Activated naive CD4-positive, alpha-beta T cell treated with anti-CD3 and anti-CD28 coated beads for 36 hours (primary cell): ENCODE measurements around the gene TH. TPM values are rescaled to one million over a fixed set of nuclear protein-coding genes. Genes with fewer than 3 reads are reported as not detected.

Experiments used
- CTCF ChIA-PET: fragments of 350-600 bp; sonication (Branson Sonifier 250); formaldehyde crosslinking; loops from one replicate; lab custom pipeline; 2021; ENCODE audit warnings: antibody characterized with exemption; lab: Charles Lee
- DNase-seq: peaks from one replicate; pipeline ENCODE4 v3.0.0-alpha.2; 2020
- H3K27ac Mint-ChIP-seq: one replicate; pipeline ENCODE4 v1.8.0; 2021; ENCODE audit warnings: mild to moderate bottlenecking, mixed read lengths
- H3K27me3 Mint-ChIP-seq: one replicate; pipeline ENCODE4 v1.8.0; 2021; ENCODE audit warnings: low read depth, mixed read lengths
- H3K36me3 Mint-ChIP-seq: one replicate; pipeline ENCODE4 v1.8.0; 2021; ENCODE audit warnings: low read depth, mixed read lengths
- H3K4me1 Mint-ChIP-seq: one replicate; pipeline ENCODE4 v1.8.0; 2021; ENCODE audit warnings: low read depth, mixed read lengths
- H3K4me3 Mint-ChIP-seq: one replicate; pipeline ENCODE4 v1.8.0; 2021; ENCODE audit warnings: mild to moderate bottlenecking, moderate library complexity, mixed read lengths
- H3K9me3 Mint-ChIP-seq: one replicate; pipeline ENCODE4 v1.8.0; 2021; ENCODE audit warnings: mixed read lengths
- intact Hi-C: fragments of 100-400 bp; cut with micrococcal nuclease; formaldehyde crosslinking; loops from one replicate; pipeline ENCODE4 v1.15.1; 2023
- total RNA-seq, 2 experiments: library from RNA; stranded (reverse); gene quantifications; one replicate each; pipeline ENCODE4 v1.2.3, GENCODE V29; 2021

The TH gene
- total RNA-seq, 2 experiments from 2014 or later: not detected

DNA sequence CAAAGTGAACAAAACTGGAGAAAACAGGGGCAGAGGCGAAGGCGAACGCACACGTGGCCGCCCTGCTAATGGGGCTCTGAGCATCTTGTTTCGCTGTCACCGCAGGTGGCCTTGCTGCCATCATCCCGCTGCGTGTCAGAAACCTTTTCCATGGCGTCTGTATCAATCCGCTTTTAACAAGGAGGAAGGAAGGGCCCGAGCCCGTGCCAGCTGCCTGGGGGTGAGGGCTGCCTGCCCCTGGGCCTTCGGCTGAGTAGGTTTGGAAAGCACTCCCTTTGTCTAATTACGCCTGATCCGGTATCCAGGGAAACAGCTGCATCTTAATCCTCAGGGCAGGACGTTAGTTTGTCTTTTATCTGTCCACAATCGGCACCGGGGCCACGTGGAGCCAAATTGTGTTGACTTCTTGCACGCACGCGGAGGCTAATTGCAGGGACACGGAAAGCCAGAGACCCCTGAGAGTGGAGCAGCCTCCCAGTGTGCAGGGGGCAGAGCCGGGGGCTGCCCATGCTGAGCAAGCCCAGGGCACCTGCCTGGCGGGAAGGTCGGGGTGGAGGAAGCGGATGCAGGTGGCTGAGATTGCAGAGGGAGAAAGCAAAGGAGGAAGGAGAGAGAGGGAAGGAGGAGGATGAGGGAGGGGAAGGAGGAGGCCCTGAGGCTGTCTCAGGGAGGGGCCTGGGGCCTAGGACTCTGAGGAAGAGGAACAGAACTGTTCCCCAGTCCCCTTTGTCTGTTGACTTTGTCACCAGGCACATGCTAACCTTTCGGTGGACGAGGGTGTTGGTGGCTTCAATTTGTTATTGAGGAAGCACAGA, 19.2 kb upstream of the TH start:
- CTCF ChIA-PET: no interaction called here
- Mint-ChIP-seq H3K4me1 (peaks cover 5% of the 10 kb centered on the region), H3K36me3 (no peaks in the 10 kb centered on the region), H3K27ac (no peak overlapping the region), H3K9me3 (no peaks in the 10 kb centered on the region), H3K27me3 (no peaks in the 10 kb centered on the region), H3K4me3 (no peak overlapping the region)
- intact Hi-C loops: loop anchor here (10.0 kb wide), 1 partner anchor 344 kb away; no protein-coding TSS in a partner anchor
- no peak for DNase-seq

DNA sequence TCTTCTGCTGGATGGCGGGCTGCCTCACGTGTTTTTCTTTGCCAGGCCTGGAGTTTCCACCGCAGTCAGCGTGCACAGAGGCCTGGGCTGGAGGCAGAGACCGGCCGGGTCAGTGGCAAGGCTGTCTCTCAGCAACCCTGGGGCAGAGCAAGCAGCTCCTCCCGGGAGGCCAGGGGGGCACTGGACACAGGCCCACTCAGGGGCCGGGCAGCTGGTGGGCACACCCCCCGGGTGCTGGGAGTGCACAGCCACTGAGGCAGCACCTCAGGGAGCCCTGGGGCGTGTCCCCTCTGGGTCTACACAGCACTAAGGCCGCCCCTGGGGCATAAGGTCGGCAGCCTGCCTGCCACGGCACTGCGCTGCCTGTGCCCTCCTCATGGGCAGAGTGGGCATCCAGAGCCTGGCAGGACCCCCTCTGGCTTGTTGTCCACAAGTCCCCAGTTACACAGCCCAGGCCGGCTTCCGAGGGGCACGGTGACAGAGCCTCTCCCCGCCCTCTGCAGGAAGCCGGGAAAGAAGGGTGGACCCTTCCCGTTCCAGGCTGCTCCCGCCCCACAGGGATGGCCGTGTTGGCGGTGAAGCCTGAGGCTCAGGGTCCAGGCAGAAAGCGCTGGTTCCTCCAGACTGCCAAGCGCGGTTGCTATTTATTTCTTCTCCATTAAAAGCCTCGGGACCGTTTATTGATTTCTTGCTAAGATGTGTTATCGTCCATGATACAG, 18.5 kb upstream of the TH start:
- CTCF ChIA-PET: interaction anchor here (0.6 kb wide), 1 partner anchor 749 kb away, joined by 3 read pairs; no protein-coding TSS in a partner anchor
- no peak for DNase-seq
- Mint-ChIP-seq H3K36me3 (no peaks in the 10 kb centered on the region), H3K4me1 (peaks cover 5% of the 10 kb centered on the region), H3K27ac (no peak overlapping the region), H3K4me3 (no peak overlapping the region), H3K9me3 (no peaks in the 10 kb centered on the region), H3K27me3 (no peaks in the 10 kb centered on the region)
- intact Hi-C loops: loop anchor here (10.0 kb wide), 1 partner anchor 345 kb away; no protein-coding TSS in a partner anchor

DNA sequence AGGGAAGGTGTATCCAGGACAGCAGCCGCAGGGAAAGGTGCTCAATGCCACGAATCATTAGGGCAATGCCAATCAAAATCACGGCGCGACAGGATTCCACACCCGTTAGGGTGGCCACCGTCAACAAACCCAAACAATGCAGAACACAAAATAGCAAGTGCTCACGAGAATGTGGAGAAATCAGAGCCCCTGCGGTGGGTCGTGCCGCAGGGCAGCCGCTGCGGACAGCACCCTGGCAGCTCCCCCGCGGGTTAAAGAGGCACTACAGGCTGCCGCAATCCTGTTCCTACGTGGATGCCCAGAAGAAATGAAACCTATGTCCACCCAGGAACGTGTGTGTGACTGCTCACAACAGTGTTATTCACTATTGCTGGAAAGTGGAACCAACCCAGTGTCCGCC, 17.1 kb upstream of the TH start:
- intact Hi-C loops: no loop called here
- Mint-ChIP-seq H3K27ac (no peak overlapping the region), H3K9me3 (no peaks in the 10 kb centered on the region), H3K4me1 (peaks cover 5% of the 10 kb centered on the region), H3K36me3 (no peaks in the 10 kb centered on the region), H3K27me3 (no peaks in the 10 kb centered on the region), H3K4me3 (no peak overlapping the region)
- no peak for DNase-seq
- CTCF ChIA-PET: no interaction called here

DNA sequence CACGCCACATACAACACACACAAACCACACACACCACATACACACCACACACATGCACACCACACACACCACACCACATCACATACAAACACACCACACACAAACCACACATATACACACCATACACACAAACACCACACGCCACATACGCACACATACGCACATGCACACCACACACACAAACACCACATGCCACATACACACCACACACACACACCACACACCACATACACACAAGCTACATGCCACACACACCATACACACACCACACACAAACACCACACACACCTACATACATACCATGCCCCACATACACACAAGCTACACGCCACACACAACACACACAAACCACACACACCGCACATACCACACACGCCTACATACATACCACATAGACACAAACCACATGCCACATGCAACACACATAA, 15.7 kb upstream of the TH start:
- CTCF ChIA-PET: interaction anchor here (0.6 to 2.7 kb wide), 3 partner anchors 11 to 233 kb away, joined by 3 to 29 read pairs (median 10); no protein-coding TSS in a partner anchor
- Mint-ChIP-seq H3K27me3 (no peaks in the 10 kb centered on the region), H3K4me3 (no peak overlapping the region), H3K27ac (no peak overlapping the region), H3K36me3 (no peaks in the 10 kb centered on the region), H3K4me1 (peaks cover 5% of the 10 kb centered on the region), H3K9me3 (no peaks in the 10 kb centered on the region)
- DNase-seq: no peak
- intact Hi-C loops: loop anchor here (2.0 kb wide), 1 partner anchor 118 kb away; no protein-coding TSS in a partner anchor

DNA sequence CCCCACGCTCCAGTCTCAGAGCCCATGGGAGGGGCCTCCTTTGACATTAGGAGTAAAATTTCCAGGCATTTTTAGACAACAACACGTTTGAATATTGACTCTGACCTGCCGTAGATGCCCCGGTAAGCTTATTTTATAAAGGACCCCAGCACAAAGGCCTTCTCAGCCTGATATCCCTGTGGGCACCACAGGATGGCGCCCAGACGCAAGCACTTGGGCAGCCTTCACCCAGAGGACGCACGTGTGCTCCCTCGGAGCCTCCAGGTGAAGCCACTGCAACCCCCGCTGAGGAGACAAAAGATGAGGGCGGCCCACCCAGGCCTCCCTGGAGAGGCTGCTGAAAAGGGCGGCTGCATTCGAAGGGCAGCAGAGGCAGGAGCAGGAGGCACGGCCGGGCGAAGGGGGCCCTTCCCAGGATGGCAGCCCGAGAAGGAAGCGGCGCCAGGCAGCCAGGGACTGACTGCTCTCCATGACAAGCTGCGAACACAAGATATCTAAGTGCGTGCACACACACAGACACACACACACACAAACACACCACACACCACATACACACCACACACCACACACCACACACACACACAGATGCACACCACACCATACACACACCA, 15.2 kb upstream of the TH start:
- peak; percentile 64 for DNase-seq
- H3K9me3 Mint-ChIP-seq: no peaks in the 10 kb centered on the region
- H3K4me3 Mint-ChIP-seq: no peak overlapping the region
- CTCF ChIA-PET: interaction anchor here (0.6 to 2.7 kb wide), 7 partner anchors 12 to 244 kb away, joined by 3 to 29 read pairs (median 3); no protein-coding TSS in a partner anchor
- no peak overlapping the region for H3K27ac Mint-ChIP-seq
- intact Hi-C loops: loop anchor here (1.0 to 2.0 kb wide), 2 partner anchors 118 to 234 kb away; no protein-coding TSS in a partner anchor
- H3K27me3 Mint-ChIP-seq: no peaks in the 10 kb centered on the region
- H3K36me3 Mint-ChIP-seq: no peaks in the 10 kb centered on the region
- H3K4me1 Mint-ChIP-seq: peaks cover 5% of the 10 kb centered on the region

DNA sequence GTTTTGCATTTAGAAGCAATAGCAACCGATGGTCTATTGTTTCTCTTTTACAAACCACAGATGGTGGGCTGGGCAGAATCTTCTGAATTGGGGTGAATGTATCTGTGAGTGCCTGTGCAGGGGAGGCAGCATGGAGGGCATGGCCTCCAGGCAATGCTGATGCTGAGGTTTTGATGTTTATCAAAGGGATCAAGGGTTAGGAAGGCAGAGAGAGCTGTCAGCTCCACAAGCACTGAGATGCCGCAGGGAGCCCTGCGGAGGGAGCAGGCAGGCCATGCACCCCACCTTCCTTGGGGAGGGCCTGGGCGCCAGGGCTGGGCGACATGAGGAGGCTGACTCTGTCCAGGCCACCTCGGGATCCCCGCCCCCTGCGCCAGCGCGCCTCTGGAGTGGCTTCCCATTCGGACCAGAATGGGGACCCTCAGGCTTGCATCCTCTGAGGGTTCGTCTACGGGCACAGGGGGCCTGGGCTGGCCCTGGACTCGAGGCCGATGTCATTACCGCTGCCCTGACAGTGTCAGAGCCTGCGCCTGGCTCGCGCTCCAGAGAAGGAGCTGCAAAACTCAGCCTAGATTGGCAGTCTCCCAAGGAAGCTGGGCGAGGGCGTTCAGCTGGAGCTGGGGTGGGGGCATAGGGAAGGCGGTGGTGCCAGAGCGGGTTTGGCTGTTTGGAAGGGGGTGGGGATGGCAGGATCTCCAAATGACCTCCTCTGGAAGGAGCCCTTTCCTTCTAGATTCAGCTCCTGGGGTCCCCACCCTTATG, 13.9 kb upstream of the TH start:
- peaks cover under 1% of the 10 kb centered on the region for H3K4me1 Mint-ChIP-seq
- no peaks in the 10 kb centered on the region for H3K36me3 Mint-ChIP-seq

DNA sequence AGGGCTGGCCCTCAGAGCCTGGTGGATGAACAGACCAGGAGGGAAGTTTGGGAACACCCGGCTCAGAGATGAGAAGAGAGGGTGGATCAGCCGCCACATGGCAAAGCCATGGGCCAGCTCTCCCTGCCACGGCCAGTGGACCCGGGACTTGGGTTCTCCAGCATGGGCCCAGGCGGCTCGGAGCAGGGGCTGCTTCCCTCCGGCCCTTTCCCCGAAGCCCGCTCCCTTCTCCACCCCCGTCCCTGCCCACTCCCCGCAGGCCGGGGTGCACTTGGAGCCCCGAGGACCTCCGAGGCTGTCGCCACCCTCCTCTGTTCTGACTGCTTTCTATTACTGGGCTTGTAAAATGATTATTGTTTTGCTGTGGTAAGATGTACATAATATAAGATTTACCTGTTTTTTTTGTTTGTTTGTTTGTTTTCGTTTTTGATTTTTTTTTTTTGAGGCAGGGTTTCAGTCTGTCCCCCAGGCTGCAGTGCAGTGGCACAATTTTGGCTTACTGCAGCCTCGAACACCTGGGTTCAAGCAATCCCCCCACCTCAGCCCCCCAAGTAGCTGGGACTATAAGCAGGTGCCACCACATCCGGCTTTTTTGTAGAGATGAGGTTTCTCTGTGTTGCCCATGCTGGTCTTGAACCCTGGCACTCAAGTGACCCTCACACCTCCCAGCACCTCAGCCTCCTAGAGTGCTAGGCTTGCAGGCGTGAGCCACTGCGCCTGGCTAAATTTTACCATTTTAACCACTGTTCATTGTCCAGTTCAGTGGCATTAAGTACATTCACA, 11.3 kb upstream of the TH start:
- CTCF ChIA-PET: interaction anchor here (1.9 kb wide), 1 partner anchor 12 kb away, joined by 5 read pairs; no protein-coding TSS in a partner anchor
- Mint-ChIP-seq H3K4me1 (no peaks in the 10 kb centered on the region), H3K9me3 (no peaks in the 10 kb centered on the region), H3K27me3 (no peaks in the 10 kb centered on the region), H3K4me3 (no peak overlapping the region), H3K27ac (no peak overlapping the region), H3K36me3 (no peaks in the 10 kb centered on the region)
- no peak for DNase-seq
- intact Hi-C loops: no loop called here

More for the DNA sequence above, 13.9 kb upstream of the TH start:
- intact Hi-C loops: loop anchor here (1.0 to 2.0 kb wide), 2 partner anchors 119 to 235 kb away; no protein-coding TSS in a partner anchor
- CTCF ChIA-PET: interaction anchor here (1.0 to 2.7 kb wide), 5 partner anchors 9 to 246 kb away, joined by 3 to 29 read pairs (median 5); no protein-coding TSS in a partner anchor
- Mint-ChIP-seq H3K27ac (no peak overlapping the region), H3K9me3 (no peaks in the 10 kb centered on the region), H3K27me3 (no peaks in the 10 kb centered on the region), H3K4me3 (no peak overlapping the region)
- DNase-seq: no peak

DNA sequence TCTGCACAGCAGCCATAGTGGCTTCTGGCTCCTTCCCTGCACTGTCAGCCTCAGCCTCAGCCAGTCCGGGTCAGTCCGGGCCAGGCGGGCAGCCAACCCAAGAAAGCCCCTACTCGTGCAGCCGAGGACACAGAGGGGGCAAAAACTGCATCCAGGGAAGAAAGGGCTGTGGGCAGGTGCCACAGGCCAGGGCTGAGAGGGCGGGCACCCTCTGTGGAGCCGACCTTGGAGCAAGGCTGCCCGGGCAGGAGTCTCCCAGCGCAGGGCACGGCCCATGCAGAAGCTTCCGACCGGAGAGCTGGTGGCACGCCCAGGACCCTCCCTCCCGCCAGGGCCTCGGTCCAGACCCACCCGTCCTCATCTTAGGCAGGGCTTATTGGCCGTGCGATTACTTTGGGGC, 10.5 kb upstream of the TH start:
- Mint-ChIP-seq H3K27me3 (no peaks in the 10 kb centered on the region), H3K36me3 (no peaks in the 10 kb centered on the region), H3K4me3 (no peak overlapping the region), H3K27ac (no peak overlapping the region), H3K9me3 (no peaks in the 10 kb centered on the region), H3K4me1 (no peaks in the 10 kb centered on the region)
- no peak for DNase-seq
- intact Hi-C loops: no loop called here
- CTCF ChIA-PET: no interaction called here

DNA sequence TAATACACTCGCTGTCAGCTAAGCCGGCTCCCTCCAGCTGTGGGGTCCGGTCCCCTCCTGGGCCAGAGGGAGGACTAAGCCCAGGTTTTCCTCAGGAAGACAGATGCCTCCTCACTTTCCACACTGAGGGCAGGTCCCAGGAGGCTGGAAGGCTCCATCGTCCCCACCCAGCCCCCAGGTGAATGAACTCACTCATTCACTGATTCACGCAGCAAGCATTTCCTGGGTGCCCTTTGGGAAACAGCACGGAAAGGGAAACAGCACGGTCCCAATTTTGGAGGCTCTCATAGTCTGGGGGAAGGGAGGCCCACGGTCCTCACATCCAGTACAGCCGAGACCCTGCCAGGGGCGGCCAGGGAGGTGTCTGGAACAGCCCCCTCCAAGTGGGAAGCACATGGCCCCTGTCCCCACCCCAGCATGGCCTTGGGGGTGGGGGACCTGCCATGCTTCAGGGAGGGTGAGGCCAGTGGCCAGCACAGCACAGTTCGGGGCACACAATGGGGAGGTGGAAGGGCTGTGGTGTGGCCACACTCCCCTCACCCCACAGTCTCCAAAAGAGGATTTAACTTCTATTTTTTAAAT, 9.3 kb upstream of the TH start:
- H3K27me3 Mint-ChIP-seq: no peaks in the 10 kb centered on the region
- no peaks in the 10 kb centered on the region for H3K36me3 Mint-ChIP-seq
- intact Hi-C loops: no loop called here
- CTCF ChIA-PET: no interaction called here
- H3K27ac Mint-ChIP-seq: no peak overlapping the region
- no peaks in the 10 kb centered on the region for H3K4me1 Mint-ChIP-seq
- no peaks in the 10 kb centered on the region for H3K9me3 Mint-ChIP-seq
- no peak overlapping the region for H3K4me3 Mint-ChIP-seq
- DNase-seq: no peak

DNA sequence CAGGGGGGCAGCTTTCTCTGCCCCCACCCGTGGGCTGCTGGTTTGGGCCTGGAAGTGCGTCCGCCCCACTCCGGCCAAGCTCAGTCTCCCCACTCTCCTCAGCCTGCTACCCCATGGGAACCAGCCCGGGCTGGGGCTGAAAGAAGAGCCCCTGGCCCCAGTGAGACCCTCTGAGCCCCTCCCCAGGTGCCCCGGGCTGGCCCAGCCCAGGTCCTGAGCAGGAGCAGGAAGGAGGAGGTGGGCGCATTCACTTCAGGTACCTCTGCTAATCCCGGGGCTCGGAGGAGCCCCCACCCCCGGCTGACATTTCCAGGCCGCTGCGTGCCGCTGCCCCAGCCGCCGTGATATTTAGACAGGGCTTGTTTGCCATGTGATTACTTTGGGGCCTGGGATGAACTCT, 8.7 kb upstream of the TH start:
- no peaks in the 10 kb centered on the region for H3K4me1 Mint-ChIP-seq
- intact Hi-C loops: no loop called here
- CTCF ChIA-PET: no interaction called here
- no peaks in the 10 kb centered on the region for H3K9me3 Mint-ChIP-seq
- no peaks in the 10 kb centered on the region for H3K36me3 Mint-ChIP-seq
- no peak for DNase-seq
- H3K4me3 Mint-ChIP-seq: no peak overlapping the region
- H3K27ac Mint-ChIP-seq: no peak overlapping the region
- H3K27me3 Mint-ChIP-seq: no peaks in the 10 kb centered on the region

DNA sequence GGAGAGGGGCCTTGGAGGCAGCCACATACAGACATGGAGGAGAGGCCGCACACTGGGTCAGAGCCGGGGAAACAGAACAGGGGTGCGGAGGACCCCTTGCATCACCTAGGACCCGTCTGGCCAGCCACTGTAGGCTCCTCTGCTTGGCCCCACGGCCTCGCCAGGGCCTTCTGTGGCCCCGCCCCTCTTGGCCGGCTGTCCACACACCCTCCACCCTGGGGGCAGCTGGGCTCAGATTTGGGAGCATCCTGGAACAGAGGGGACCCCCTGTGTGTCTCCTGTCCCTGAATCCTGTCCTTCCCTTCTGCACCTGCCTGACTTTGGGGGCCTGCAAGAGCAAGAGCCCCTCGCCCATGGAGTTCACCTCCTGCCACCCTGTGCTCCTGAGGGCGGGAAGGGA, 7.9 kb upstream of the TH start:
- Mint-ChIP-seq H3K27me3 (no peaks in the 10 kb centered on the region), H3K4me1 (no peaks in the 10 kb centered on the region), H3K4me3 (no peak overlapping the region), H3K27ac (no peak overlapping the region), H3K36me3 (no peaks in the 10 kb centered on the region), H3K9me3 (no peaks in the 10 kb centered on the region)
- CTCF ChIA-PET: no interaction called here
- no peak for DNase-seq
- intact Hi-C loops: no loop called here
